PC-9 (cell line): ENCODE results near the gene PA2G4. TPM values are rescaled to one million over a fixed set of nuclear protein-coding genes. Genes with fewer than 3 reads are reported as not detected.

Source experiments
- BruUV-seq: library from RNA; stranded (reverse); fragments of 400-500 nt; replicated peaks from 2 replicates; lab custom pipeline; 2021; lab: Mats Ljungman, UMichigan
- CTCF ChIA-PET: fragments of 300-600 bp; sonication (Branson Sonifier 250); formaldehyde crosslinking; loops from one replicate; lab custom pipeline; 2022; ENCODE audit warnings: antibody characterized with exemption; lab: Charles Lee
- POLR2A ChIA-PET: fragments of 300-600 bp; sonication (Branson Sonifier 250); formaldehyde crosslinking; loops from one replicate; lab custom pipeline; 2022; ENCODE audit warnings: antibody characterized with exemption; ENCODE audit not compliant: unreplicated experiment; lab: Charles Lee
- DNase-seq, 2 experiments: peaks; one replicate each; pipeline versions ENCODE4 v3.0.0 to v3.0.0-alpha.2; 2015 to 2022; ENCODE audit warnings: mixed read lengths in 1 of 2
- H2AFZ ChIP-seq: fragments of 200-600 bp; sonication (generic); 2 replicates; pipeline ENCODE4 v1.8.1; 2017; ENCODE audit warnings: antibody characterized with exemption
- H3F3A ChIP-seq: fragments of 200-600 bp; sonication (generic); 2 replicates; pipeline ENCODE4 v1.8.1; 2017; ENCODE audit warnings: antibody characterized with exemption, mild to moderate bottlenecking, low read depth; ENCODE audit not compliant: insufficient read depth
- H3K27ac ChIP-seq: fragments of 200-600 bp; sonication (generic); 2 replicates; pipeline ENCODE4 v1.6.1; 2016; ENCODE audit warnings: mixed run types
- H3K27me3 ChIP-seq: fragments of 200-600 bp; sonication (generic); 2 replicates; pipeline ENCODE4 v1.6.1; 2016; ENCODE audit warnings: low read depth, mixed run types; ENCODE audit not compliant: insufficient read depth
- H3K36me3 ChIP-seq: fragments of 200-600 bp; sonication (generic); 2 replicates; pipeline ENCODE4 v1.6.1; 2016; ENCODE audit warnings: low read depth, mixed run types
- H3K4me1 ChIP-seq: fragments of 200-600 bp; sonication (generic); replicated peaks from 2 replicates; pipeline ENCODE4 v1.6.1; 2016; ENCODE audit warnings: mixed run types; ENCODE audit not compliant: insufficient read depth
- H3K4me2 ChIP-seq: fragments of 200-600 bp; sonication (generic); 2 replicates; pipeline ENCODE4 v1.6.1; 2017; ENCODE audit warnings: mixed run types
- H3K4me3 ChIP-seq: fragments of 200-600 bp; sonication (generic); 2 replicates; pipeline ENCODE4 v1.6.1; 2016; ENCODE audit warnings: mixed run types
- H3K79me2 ChIP-seq: fragments of 200-600 bp; sonication (generic); 2 replicates; pipeline ENCODE4 v1.6.1; 2017; ENCODE audit warnings: low read depth, mixed run types
- H3K9me2 ChIP-seq: fragments of 200-600 bp; sonication (generic); 2 replicates; pipeline ENCODE4 v1.8.1; 2017; ENCODE audit warnings: mild to moderate bottlenecking; ENCODE audit not compliant: insufficient read depth
- H3K9me3 ChIP-seq: fragments of 200-600 bp; sonication (generic); 2 replicates; pipeline ENCODE4 v1.8.1; 2016; ENCODE audit warnings: low read depth; ENCODE audit not compliant: insufficient read depth
- H4K20me1 ChIP-seq: fragments of 200-600 bp; sonication (generic); 2 replicates; pipeline ENCODE4 v1.8.1; 2017; ENCODE audit not compliant: insufficient read depth
- EZH2 ChIP-seq: fragments of 200-600 bp; sonication (generic); IDR thresholded peaks from 2 replicates; pipeline ENCODE4 v1.8.0; 2017; ENCODE audit warnings: antibody characterized with exemption, low read depth
- intact Hi-C: fragments of 100-400 bp; cut with micrococcal nuclease; formaldehyde crosslinking; loops from one replicate; pipeline ENCODE4 v1.10.0; 2022; ENCODE audit not compliant: unreplicated experiment
- total RNA-seq: library from RNA; stranded (reverse); gene quantifications from 2 replicates; pipeline ENCODE4 v1.2.3, GENCODE V29; 2021
- TF ChIP-seq, protein P1 (sequence below): fragments of 200-600 bp; sonication (generic); conservative IDR thresholded peaks from 2 replicates; pipeline ENCODE4 v1.6.1; 2017; ENCODE audit warnings: mixed run types, antibody characterized with exemption, mild to moderate bottlenecking, moderate library complexity

Gene PA2G4
- total RNA-seq, 1 experiment from 2014 or later = 159 TPM

DNA sequence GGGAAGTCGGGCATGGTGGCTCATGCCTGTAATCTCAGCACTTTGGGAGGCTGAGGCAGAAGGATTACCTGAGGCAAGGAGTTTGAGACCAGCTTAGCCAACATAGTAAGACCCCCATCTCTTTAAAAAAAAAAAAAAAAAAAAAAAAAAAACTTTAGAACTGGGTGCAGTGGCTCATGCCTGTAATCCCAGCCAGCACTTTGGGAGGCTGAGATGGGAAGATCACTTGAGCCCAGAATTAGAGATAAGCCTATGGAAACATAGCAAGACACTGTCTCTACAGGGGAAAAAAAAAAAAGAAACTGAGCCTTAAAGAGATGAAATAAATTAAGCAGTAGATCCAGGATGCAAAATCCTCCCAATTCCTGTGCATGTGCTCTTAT, 1.7 kb upstream of the PA2G4 start:
- POLR2A ChIA-PET = no interaction called here

DNA sequence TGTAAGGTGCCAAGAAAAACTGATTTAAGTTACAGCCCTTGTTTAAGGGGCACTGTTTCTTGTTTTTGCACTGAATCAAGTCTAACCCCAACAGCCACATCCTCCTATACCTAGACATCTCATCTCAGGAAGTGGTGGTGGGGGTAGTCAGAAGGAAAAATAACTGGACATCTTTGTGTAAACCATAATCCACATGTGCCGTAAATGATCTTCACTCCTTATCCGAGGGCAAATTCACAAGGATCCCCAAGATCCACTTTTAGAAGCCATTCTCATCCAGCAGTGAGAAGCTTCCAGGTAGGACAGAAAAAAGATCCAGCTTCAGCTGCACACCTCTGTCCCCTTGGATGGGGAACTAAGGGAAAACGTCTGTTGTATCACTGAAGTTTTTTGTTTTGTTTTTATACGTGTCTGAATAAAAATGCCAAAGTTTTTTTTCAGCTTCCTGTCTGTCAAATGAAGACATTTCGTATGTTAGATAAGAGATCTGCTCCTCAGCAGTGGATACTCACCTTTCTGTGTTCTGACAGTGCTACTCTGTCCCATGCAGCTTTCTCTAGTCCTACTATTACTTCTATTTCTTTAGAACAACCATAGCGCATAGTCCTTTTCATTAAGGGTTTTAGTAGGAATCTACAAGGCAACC, 1.2 kb upstream of the PA2G4 start:
- CTCF ChIA-PET = no interaction called here

More for the DNA sequence above, 1.7 kb upstream of the PA2G4 start:
- H4K20me1 ChIP-seq = peaks cover 15% of the 10 kb centered on the region
- TF ChIP-seq, protein P1, sequence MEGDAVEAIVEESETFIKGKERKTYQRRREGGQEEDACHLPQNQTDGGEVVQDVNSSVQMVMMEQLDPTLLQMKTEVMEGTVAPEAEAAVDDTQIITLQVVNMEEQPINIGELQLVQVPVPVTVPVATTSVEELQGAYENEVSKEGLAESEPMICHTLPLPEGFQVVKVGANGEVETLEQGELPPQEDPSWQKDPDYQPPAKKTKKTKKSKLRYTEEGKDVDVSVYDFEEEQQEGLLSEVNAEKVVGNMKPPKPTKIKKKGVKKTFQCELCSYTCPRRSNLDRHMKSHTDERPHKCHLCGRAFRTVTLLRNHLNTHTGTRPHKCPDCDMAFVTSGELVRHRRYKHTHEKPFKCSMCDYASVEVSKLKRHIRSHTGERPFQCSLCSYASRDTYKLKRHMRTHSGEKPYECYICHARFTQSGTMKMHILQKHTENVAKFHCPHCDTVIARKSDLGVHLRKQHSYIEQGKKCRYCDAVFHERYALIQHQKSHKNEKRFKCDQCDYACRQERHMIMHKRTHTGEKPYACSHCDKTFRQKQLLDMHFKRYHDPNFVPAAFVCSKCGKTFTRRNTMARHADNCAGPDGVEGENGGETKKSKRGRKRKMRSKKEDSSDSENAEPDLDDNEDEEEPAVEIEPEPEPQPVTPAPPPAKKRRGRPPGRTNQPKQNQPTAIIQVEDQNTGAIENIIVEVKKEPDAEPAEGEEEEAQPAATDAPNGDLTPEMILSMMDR = no peak
- no peak for TF ChIP-seq EZH2
- H3K9me3 ChIP-seq = no peaks in the 10 kb centered on the region
- no peak overlapping the region for H2AFZ ChIP-seq
- H3K9me2 ChIP-seq = no peaks in the 10 kb centered on the region
- peak overlapping the region; percentile 82; the same call in 1 of the 2 replicates for H3K4me2 ChIP-seq
- no peak for DNase-seq
- H3K4me1 ChIP-seq = peaks cover 25% of the 10 kb centered on the region
- H3K79me2 ChIP-seq = peaks cover 33% of the 10 kb centered on the region
- H3F3A ChIP-seq = peaks cover 53% of the 10 kb centered on the region
- BruUV-seq = no TSS peak
- CTCF ChIA-PET = no interaction called here
- no peak overlapping the region for H3K4me3 ChIP-seq
- H3K36me3 ChIP-seq = peaks cover 20% of the 10 kb centered on the region
- H3K27me3 ChIP-seq = no peaks in the 10 kb centered on the region
- H3K27ac ChIP-seq = no peak overlapping the region; the same call in 1 of the 2 replicates
- intact Hi-C loops = no loop called here

DNA sequence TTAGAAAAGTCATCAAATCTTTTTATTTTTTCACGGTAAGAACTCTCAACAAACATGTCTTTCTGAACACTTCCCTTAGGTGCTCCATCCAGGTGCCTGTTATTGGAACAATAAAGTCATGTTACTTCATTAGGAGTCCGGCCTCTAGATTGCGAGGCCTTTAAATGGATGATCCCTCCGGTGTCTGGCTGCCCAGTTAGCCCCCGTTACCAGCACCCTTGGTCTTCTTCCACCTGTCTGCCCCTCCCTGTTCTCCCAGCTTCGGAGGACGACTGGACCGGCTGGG, 593 bp upstream of the PA2G4 start:
- Histone ChIP-seq H3K4me2 (peak overlapping the region; percentile 82), H3K36me3 (peaks cover 31% of the 10 kb centered on the region), H3K27ac (peak overlapping the region; percentile 50), H3K4me3 (peak overlapping the region; percentile 97), H4K20me1 (peaks cover 15% of the 10 kb centered on the region), H3F3A (peaks cover 64% of the 10 kb centered on the region), H2AFZ (peak overlapping the region; percentile 46; the same call in 1 of the 2 replicates), H3K79me2 (peaks cover 43% of the 10 kb centered on the region), H3K9me2 (no peaks in the 10 kb centered on the region), H3K9me3 (no peaks in the 10 kb centered on the region), H3K27me3 (no peaks in the 10 kb centered on the region), H3K4me1 (peaks cover 25% of the 10 kb centered on the region)
- POLR2A ChIA-PET = interaction anchor here (0.5 to 0.9 kb wide), 5 partner anchors 13 to 256 kb away, joined by 3 to 5 read pairs (median 4); partner anchors contain the start of genes RPL41, STAT2, SUOX and ZC3H10
- DNase-seq = no peak
- intact Hi-C loops = loop anchor here (1.0 to 2.0 kb wide), 4 partner anchors 15 to 346 kb away; partner anchors contain the start of genes SUOX, TIMELESS and ZC3H10
- CTCF ChIA-PET = interaction anchor here (0.9 to 2.3 kb wide), 2 partner anchors 14 to 86 kb away, joined by 8 to 13 read pairs; partner anchors contain the start of genes SMARCC2 and ZC3H10
- TF ChIP-seq EZH2 = no peak
- TF ChIP-seq, protein P1 = no peak
- BruUV-seq = no TSS peak

More for the DNA sequence above, 1.2 kb upstream of the PA2G4 start:
- Histone ChIP-seq H3K9me3 (no peaks in the 10 kb centered on the region), H3F3A (peaks cover 58% of the 10 kb centered on the region), H3K79me2 (peaks cover 38% of the 10 kb centered on the region), H3K4me2 (peak overlapping the region; percentile 82), H3K9me2 (no peaks in the 10 kb centered on the region), H3K36me3 (peaks cover 25% of the 10 kb centered on the region), H3K27me3 (no peaks in the 10 kb centered on the region), H2AFZ (peak overlapping the region; percentile 46; the same call in 1 of the 2 replicates), H3K4me1 (peaks cover 25% of the 10 kb centered on the region), H4K20me1 (peaks cover 15% of the 10 kb centered on the region), H3K27ac (peak overlapping the region; percentile 50), H3K4me3 (peak overlapping the region; percentile 97)
- intact Hi-C loops = no loop called here
- BruUV-seq = no TSS peak
- POLR2A ChIA-PET = no interaction called here
- DNase-seq = no peak
- no peak for TF ChIP-seq EZH2
- TF ChIP-seq, protein P1 = no peak
